Kidney tubule cell (primary cell): ENCODE data around the gene GLIPR2.
"Not testable (repeated sequence)": the region's sequence is repeated elsewhere in the genome, so short reads cannot be mapped to it uniquely, and the experiment has no call there.

ENCODE experiments used
- DNase-seq: peaks from one replicate; pipeline ENCODE4 v3.0.0-alpha.2; 2018; ENCODE audit warnings: low spot score

Gene GLIPR2, protein sequence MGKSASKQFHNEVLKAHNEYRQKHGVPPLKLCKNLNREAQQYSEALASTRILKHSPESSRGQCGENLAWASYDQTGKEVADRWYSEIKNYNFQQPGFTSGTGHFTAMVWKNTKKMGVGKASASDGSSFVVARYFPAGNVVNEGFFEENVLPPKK

DNA sequence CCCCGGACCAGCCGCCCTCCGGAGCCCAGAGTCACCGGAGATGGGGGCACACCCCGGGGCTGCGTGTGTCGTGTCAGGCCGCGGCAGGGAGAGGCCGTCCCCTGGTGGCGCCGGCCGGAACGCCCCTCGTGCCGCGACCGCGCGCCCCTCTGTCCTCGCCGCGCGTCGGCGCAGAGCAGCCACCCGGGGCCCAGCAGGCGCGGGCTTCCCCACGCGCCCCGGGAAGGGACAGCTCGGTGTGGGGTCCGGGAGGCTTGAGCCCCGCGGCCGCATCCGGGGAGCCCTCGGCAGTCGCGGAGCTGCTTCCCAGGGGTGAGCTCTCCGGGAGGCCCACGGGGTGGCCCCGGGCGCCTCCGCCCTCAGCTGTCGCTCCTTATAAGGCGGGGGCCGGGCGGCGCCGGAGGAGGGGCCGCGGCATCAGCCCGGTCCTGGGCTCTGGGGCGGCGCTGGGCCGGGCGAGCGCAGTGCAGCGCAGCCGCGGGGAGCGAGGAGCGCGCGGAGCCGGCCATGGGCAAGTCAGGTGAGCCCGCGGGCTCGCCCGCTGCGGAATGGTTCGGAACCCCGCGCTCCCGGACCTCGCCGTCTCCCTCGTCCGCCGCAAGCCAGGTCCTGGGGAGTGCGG, at the start of gene GLIPR2:
TSS of gene GLIPR2 (plus strand) at position 462 of the 622 bp plus-strand sequence. CDS start at position 508, 46 bp downstream.
- DNase-seq: peak; percentile 81

DNA sequence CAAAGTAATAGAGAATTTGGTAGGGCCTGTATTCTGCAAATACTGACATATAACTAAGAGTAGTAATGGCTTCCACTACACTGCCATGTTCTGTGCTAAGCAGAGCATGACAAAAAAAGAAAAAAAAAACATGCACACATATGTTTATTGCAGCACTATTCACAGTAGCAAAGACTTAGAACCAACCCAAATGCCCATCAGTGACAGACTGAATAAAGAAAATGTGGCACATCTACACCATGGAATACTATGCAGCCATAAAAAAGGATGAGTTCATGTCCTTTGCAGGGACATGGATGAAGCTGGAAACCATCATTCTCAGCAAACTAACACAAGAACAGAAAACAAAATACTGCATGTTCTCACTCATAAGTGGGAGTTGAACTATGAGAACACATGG, 49.5 kb upstream of the GLIPR2 start:
- DNase-seq: not testable (repeated sequence)

DNA sequence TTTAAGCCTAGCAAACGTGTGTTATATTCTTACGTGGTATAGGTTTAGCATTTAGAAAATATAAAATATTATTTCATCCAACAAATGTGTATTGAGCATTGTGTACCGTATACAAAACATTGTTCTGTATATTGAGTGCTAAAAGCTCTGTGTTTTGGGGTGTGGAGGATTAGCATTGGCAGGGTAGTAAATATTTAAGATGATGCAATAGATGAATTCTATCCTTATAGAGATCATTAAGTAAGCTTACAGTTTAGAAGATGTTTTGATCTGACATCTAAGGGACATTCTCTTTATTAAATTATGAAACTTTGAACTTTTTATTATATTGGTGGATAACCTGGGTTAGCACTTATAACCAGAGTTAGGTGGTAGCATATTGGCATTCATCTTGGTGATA, 48.5 kb upstream of the GLIPR2 start:
- no peak for DNase-seq

DNA sequence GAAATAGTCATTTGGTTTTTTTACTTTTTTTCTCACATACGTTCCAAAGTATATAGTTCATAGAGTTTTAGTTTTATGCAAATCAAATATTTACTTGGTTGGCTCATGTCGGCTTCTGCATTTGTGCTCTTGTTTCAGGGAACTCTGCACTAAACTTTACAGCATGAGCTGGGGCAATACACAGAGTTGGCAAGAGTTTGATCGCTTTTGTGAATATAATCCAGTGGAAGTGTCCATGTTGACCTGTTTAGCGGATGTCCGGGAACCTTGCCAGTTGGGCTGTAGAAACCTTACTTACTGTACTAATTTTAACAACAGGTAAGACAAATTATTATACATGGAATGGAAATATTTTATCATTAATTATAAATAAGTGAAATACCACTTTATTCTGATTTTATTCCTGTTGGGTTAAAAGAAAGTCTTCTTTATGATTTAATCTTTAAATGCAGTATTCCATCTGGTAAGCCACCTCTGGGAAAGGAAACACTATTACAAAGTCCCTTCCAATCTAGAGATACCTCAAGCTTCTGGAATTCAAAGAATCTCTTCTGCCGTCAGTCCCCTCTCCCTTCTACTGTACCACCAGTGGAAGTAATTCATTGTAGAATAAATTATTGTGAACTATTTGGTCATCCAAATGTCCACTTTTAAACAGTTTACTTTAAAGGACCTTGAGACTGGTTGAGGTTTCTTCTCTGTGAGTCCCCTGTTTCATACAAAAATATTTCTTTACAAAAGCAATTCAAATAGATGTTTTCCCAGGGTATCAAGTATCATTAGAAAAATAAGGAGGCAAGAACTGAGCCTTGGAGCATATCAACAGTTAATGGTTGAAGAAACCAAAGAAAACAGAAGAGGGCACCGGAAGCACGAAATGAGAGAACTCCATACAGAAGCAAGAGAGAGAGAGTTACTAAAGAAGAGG, 45.2 kb upstream of the GLIPR2 start:
- DNase-seq: peak; percentile 90

DNA sequence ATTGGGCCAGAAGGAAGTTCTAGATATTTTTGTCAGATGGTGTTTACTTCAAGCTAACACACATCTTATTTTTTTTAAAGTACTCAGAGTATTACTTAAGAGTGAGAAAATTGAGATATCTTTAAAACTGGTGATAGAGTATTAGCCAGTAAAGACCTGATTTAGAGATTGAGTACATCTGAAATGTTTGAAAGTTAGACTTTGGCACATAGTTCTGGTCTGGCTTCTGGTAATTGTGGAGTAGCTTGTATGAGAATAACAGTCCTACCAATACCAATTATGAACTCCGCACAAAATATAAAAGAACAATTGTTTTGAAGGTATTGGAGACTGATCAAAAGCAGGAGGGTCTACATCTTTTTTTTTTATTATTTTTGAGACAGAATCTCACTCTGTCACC, 44.5 kb upstream of the GLIPR2 start:
- DNase-seq: no peak

DNA sequence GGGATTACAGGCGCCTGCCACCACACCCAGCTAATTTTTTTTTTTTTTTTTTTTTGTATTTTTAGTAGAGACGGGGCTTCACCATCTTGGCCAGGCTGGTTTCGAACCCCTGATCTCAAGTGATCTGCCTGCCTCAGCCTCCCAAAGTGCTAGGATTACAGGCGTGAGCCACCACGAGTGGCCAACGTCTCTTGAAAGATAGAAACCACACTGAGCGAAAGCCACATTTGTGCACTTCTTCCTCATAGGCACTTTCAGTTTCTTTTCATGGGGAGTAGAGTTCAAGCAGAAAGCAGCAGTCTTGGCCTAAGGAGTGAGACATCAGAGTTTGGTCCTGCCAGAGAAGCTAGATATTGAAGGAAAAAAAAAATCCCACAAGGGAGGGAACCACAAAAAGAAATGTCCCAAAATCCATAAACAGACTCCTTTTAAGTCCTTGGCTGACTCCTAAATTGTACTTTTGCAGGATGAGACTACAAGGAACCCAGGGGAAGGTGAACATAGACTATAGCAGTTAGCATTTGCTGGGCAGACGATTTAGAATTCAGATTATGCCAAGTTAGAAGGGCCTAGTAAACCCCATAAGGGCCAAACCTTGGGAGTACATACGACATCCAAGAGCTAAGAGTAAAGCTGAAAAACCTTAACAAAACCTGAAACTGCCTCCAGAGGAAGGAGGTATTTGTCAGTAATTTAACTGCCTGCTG, 43.9 kb upstream of the GLIPR2 start:
- DNase-seq: peak; percentile 18

DNA sequence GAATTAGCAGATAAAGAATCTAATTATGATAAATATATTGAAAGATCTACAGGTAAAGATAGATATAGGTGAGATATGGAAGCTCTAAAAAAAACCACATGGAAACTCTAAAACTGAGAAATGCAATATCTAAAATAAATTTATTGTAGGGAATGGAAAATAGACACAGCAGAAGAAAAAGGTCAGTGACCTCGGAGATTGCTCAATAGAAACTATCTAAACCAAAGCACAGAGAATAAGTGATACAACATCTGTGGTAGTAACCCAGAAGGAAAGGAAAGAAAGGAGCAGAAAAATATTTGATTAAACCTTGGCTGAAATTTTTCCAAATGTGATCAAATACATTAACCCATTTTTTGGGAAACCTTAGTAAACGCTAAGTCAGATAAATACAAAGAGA, 43.1 kb upstream of the GLIPR2 start:
- DNase-seq: no peak

DNA sequence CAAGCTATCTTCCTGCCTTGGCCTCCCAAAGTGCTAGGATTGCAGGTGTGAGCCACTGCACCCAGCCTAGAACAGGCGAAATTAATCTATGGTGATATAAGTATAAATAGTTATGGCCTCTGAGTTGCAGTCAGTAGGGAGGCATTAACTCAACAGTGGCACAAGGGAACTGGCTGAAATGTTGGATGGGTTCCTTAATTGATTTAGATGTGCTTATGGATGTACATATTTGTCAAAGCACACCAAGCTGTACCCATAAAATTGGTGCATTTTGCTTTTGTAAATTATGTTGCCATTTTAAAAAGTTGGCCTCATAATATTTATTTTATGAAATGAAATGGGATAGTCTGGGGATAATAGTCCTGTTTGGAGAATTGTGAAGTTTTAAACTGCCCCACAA, 36.8 kb upstream of the GLIPR2 start:
- DNase-seq: no peak

DNA sequence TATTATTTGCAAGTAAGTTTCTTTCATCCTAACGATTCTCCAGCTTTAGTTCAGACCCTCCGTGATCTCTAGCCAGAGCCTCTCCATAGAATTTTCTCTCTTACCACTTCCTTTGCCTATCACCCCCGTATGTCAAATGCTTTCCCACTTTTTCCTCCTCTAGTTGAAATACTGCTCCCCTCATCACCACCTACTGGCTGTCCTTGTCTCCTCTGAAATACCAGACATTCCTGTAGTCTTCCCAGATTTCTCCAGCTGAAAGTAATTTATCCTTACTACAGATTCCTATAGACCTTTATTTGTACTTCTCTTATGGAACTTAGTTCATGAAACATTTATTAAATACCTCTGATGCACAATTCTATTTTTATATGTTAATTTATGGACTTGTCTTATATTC, 36.0 kb upstream of the GLIPR2 start:
- peak; percentile 32 for DNase-seq

DNA sequence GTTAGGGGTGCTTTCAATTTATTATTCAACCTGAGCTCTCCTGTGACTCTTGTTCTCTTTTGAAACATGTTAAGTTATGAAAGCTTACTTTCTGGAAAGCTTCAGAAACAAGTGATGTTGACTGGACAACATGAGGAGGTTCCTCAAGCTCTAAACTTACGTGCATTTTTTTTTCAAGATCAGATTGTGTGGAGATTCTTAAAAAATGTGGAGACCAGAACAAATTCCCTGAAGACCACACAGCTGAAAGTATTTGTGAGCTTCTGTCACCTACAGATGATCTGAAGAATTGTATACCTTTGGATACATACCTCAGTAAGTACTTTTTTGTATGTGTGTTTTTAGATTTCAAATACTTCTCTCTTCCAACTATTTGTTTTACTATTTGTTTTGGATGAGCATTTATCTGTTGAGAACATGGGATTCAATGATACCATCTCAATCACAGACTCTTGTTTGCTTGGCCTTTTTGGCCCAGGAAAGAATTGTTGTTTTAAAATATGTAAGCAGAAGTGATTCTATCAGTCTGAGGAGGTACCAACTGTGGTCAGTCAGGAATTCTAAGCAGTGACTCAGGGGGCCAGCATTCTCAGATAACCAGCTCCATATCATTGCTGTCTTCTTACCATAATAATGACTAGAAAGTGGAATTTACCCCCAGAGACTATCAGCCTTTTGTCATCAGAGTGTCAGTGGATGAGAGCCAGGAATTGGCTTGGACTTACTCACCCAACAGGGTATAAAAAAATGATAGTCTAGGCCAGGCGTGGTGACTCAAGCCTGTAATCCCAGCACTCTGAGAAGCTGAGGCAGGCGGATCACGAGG, 34.4 kb upstream of the GLIPR2 start:
- peak; percentile 99 for DNase-seq

DNA sequence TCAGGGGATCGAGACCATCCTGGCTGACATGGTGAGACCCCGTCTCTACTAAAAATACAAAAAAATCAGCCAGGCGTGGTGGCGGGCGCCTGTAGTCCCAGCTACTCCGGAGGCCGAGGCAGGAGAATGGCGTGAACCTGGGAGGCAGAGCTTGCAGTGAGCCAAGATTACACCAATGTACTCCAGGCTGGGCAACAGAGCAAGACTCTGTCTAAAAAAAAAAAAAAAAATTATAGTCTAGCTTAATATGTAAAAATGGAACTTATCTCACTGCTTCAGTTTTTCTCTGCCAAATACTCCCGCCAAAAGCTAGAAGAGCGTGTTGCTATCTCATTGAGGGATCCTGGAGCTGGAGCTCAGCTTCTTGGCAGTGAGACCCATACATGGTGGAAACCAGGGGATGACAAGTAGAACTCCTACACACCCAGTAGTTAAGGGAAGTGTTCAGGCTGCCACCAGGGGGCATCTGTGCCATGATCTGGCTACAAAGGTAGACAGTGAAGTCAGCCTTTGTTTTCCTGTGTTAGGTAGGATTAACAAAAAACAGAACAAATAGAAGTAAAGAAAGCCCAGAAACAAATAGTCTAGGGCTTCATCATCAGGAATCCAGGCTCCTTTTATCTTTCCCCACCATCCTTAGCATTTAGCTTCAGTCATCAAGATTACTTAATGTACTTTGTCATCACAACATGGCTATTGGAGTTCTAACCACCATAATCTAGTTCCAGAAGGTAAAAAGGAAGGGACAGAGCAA, 33.6 kb upstream of the GLIPR2 start:
- DNase-seq: peak; percentile 83

DNA sequence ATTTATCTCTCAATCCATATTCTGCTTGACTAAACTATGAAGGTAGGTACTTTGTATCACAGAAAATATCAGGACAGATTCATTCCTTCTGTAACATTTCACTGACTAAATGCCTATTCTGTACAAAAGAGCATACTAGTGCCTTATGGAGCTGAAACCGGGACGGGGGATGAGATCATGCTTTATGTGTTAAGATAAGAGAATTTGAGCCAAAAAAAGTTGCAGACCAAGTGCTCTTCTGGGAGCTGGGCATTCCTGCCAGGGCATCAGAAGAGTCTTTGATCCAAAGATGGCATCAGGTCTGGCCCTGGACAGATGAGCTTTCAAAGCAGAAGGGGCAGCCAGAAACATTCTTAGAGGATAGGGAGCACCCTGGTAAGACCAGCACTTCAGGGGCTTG, 27.5 kb upstream of the GLIPR2 start:
- DNase-seq: no peak

DNA sequence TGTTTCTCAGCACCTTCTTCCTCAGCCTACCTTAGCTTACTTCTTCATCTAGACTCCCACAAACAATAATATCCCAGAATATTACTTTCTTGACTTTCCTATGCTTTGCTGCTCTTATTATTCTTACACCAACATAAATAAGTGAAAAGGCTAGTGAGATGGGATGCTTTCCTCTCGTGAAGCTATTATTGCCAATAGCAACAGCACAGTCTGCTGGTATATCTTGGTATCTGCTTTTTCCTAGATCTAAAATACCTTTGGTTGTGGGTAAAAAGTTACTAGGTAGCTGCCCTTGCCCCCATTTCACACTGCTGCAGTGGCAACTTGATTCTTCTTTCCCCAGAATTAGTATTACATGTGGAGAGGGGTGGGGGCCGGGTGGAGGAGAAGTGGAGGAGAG, 26.1 kb upstream of the GLIPR2 start:
- no peak for DNase-seq

DNA sequence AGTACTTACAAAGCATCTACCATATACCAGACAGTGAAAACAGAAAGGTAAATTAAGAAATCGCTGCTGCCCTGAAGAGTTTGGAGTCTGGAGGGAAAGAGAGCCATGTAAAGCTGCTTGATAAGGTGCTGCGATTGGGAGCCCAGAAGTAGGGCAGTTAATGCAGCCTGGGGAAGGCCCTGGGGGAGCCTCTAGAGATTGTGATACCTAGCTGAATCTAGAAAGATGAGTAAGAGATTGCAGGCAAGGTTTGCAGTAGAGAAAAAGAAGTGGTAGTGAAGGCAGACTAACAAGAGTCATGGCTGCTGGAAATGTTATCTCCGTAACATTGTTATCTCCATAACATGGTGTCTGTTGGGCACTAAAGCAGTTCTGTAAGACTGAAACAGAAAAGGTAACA, 24.0 kb upstream of the GLIPR2 start:
- no peak for DNase-seq

DNA sequence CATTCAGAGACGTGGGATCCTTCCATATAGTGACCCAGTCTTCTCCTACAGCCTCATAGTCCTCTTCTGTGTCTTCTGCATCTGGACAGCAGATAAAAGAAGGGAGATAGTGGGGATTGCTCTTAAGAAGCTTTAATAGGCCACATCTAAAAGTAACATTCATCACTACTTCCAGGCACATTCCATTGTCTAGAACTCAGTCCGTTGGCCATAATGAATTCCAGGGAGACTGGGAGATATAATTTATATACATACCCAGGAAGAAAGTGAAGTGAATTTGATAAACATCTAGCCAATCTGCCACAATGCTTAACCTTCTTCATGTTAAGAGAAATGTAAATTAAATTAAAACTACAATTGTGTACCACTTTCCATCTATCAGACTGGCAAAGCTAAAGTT, 22.5 kb upstream of the GLIPR2 start:
- DNase-seq: no peak

DNA sequence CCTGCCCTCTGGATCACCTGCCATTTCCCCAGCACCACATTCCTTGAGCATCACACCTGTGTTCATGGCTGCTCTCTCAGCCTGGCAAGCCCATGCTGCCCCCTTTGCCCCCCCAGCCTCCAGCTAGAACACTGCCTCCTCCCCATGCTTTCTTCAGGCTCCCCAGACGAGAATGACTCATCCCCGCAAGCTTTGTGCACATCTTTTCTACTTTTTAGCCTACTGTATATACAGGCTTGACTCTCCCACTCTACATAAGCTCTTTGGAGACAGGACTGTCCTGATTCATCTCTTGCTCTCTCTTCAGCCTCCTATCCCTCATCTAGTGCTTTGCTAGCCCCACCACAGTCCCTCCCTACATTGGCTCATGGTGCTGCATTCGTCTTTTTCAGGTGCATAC, 19.9 kb upstream of the GLIPR2 start:
- no peak for DNase-seq

DNA sequence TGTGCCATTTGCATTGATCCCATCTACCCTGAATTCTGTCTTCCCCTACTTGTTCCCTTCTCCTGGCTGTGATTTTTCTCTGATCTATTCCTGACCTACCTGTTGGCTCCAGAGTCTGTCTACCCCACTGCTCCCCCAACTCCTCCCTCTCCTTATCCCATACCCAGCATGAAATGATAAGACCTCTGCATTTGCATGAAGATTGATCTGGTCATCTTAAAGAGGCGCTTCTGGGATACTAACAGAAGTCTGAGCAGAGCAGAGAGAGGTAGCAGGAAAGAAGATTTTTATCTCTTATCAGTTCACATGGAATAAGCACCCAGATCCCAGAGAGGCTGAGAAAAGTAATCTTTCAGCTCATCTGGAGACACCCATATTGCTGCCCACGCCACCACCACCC, 18.3 kb upstream of the GLIPR2 start:
- DNase-seq: no peak

DNA sequence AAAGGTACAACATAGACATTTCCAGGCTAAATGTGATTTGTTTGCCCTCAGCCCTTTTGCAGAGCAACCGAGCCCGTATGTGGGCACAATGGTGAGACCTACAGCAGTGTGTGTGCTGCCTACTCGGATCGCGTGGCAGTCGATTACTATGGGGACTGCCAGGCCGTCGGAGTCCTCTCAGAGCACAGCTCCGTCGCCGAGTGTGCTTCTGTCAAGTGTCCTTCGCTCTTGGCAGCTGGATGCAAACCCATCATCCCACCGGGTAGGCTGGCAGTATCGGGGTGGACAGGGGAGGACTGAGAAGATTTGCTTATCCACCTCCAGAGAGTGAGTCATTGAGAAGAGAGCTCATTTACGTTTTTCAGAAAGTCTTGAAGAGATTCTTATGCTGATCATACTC, 17.8 kb upstream of the GLIPR2 start:
- DNase-seq: no peak

DNA sequence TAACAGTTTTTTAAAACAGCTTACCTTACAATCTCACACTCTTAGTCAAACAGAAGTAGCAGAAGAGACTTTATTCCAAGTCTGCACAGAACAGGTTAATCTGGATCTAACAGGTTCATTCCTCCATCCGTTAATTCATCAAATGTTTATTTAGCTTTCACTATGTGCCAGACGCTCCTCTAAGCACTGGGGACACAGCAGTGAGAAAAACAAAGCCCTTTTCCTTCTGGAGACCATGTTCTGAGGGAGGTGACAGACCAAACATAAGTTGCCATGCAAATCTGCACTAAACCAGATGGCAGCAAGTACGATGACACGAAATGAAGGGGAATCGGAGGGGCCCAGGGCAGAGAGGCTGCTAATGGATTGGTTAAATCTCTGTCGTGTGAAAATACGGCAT, 17.1 kb upstream of the GLIPR2 start:
- no peak for DNase-seq

DNA sequence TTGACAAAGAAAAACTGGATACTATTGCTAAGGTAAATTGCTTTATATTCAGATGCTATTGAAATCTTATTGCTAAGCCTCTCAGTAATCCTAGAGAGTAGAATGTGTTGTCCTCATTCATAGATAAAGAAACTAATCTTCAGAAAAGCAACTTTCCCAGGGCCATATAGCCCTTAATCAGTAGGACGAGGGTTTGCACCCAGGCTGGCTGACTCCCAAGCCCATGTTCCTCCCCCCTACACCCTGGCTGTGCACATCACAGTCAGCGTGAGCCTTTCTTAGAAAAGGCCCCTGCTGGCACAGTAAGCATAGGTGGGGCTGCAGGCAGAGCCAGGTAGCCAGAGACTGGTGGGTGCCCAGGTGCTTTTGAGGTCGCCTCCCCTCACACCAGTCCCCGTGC, 15.8 kb upstream of the GLIPR2 start:
- no peak for DNase-seq

DNA sequence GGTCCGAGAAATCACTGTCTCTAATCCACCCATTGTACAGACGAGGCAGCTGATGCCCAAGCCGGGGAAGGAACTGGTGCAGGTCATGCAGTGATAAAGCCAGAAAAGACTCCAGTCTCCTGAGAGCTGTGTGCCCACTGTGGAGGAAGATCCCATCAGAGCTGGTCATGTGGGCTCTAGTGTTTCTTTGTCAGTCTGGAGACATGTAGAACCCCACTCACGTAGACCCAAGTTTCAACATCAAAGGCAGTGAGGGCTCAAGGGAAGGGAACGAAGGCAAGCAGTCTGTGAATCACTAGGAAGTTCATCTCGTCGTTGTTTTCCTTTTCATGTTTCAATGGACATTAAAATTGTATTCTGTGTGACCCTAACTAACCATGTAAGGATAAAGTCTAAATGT, 14.6 kb upstream of the GLIPR2 start:
- DNase-seq: no peak
